ENCODE measurements around the gene GET3. TPM values are rescaled to one million over a fixed set of nuclear protein-coding genes. Genes with fewer than 3 reads are reported as not detected.

GET3 gene
- total and polyA plus RNA-seq, 2 of the 4 experiments (the other 2 are of a cell fraction), result 129 to 152 TPM

- 91% methylated on average over 17 of the region's 24 CpGs; no CpG with 5 or more reads in 1 of the 2 experiments for WGBS, 2 experiments (ENCODE audit: extremely low coverage in 2 of 2, insufficient read length in 1 of 2)
- no peak overlapping the region for H2BK15ac ChIP-seq (ENCODE audit: low read depth, low read length)
- no TSS peak for BruUV-seq (replicated peaks)
- H3K9me1 ChIP-seq (ENCODE audit: insufficient read depth, low read length), result peaks cover 4% of the 10 kb centered on the region; the same call in 1 of the 2 replicates
- no peak overlapping the region for H3K23ac ChIP-seq (ENCODE audit: low read depth, low read length)
- DNase-seq (no peak), ATAC-seq (ENCODE audit: low read depth) (no peak)
- H2AK9ac ChIP-seq (replicated peaks; ENCODE audit: low read depth, low read length, poor library complexity), result no peak overlapping the region
- dilution Hi-C loops (cut with HindIII; ENCODE audit: low sequenced_read_pairs, unreplicated experiment), result no loop called here
- H2BK5ac ChIP-seq (ENCODE audit: low read depth, low read length, poor library complexity, severe bottlenecking), result no peak overlapping the region
- no peak overlapping the region for H3K27ac ChIP-seq (ENCODE audit: insufficient read depth, low read length)
- H4K5ac ChIP-seq (ENCODE audit: low read depth, low read length), result no peak overlapping the region
- H3K4me1 ChIP-seq (ENCODE audit: control insufficient read depth, insufficient read depth, low read length), result peaks cover 4% of the 10 kb centered on the region
- ChIA-PET CTCF (interaction anchor here (1.4 kb wide), 1 partner anchor 26 kb away, joined by 3 read pairs; no protein-coding TSS in a partner anchor), POLR2A (ENCODE audit: unreplicated experiment) (interaction anchor here (0.6 kb wide), 1 partner anchor 1107 kb away, joined by 3 read pairs; no protein-coding TSS in a partner anchor)
- H3K79me1 ChIP-seq (ENCODE audit: low read depth in 1 of 2, low read length in 2 of 2), result peaks cover 4 to 48% of the 10 kb centered on the region in 2 experiments; a peak in 3 of 4 replicates
- in situ Hi-C loops (cut with MboI; ENCODE audit: low sequenced_read_pairs), result no loop called here
- TF ChIP-seq, protein P1, sequence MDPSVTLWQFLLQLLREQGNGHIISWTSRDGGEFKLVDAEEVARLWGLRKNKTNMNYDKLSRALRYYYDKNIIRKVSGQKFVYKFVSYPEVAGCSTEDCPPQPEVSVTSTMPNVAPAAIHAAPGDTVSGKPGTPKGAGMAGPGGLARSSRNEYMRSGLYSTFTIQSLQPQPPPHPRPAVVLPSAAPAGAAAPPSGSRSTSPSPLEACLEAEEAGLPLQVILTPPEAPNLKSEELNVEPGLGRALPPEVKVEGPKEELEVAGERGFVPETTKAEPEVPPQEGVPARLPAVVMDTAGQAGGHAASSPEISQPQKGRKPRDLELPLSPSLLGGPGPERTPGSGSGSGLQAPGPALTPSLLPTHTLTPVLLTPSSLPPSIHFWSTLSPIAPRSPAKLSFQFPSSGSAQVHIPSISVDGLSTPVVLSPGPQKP (IDR thresholded peaks at IDR 0.05; ENCODE audit: borderline replicate concordance, low read depth, low read length), result no peak
- H3K36me3 ChIP-seq (ENCODE audit: control insufficient read depth, insufficient read depth, low read length), result peaks cover 36% of the 10 kb centered on the region
- H2BK20ac ChIP-seq (ENCODE audit: low read depth, low read length), result no peak overlapping the region
- H4K91ac ChIP-seq (ENCODE audit: insufficient read depth, low read depth, low read length), result no peak overlapping the region
- H3K9me3 ChIP-seq (ENCODE audit: control insufficient read depth, insufficient read depth, low read length), result no peaks in the 10 kb centered on the region
- H3K4me2 ChIP-seq (ENCODE audit: low read depth, low read length), result no peak overlapping the region
- peaks cover 39% of the 10 kb centered on the region for H4K20me1 ChIP-seq (ENCODE audit: insufficient read depth, low read length)
- H2AFZ ChIP-seq (replicated peaks; ENCODE audit: low read length, poor library complexity), result no peak overlapping the region
- no peak overlapping the region for H3K18ac ChIP-seq (ENCODE audit: low read depth, low read length)
- no peak overlapping the region for H2BK120ac ChIP-seq (ENCODE audit: low read depth, low read length)
- H3K56ac ChIP-seq (ENCODE audit: extremely low read depth, insufficient read depth, low read length), result no peak overlapping the region
- H2AK5ac ChIP-seq (ENCODE audit: low read depth, low read length), result no peak overlapping the region
- H3K27me3 ChIP-seq (ENCODE audit: control insufficient read depth, insufficient read depth, low read length), result no peaks in the 10 kb centered on the region
- H3K4me3 ChIP-seq (ENCODE audit: insufficient read depth, low read depth, low read length), result no peak overlapping the region
- no peak overlapping the region for H3K14ac ChIP-seq (replicated peaks; ENCODE audit: low read depth, low read length)
- no peak overlapping the region for H3K4ac ChIP-seq (ENCODE audit: low read depth, low read length)
- no peak overlapping the region for H3K9ac ChIP-seq (ENCODE audit: low read depth, low read length)
- H4K8ac ChIP-seq (ENCODE audit: low read depth in 2 of 2, low read length in 2 of 2), result no peak overlapping the region
- intact Hi-C loops (cut with micrococcal nuclease), result no loop called here
Measured at GRCh38 chr19:12731337-12731736, 6.0 kb upstream of the GET3 start.
